HCT116 (cell line): ENCODE measurements around the gene PWWP2B. TPM values are rescaled to one million over a fixed set of nuclear protein-coding genes. Genes with fewer than 3 reads are reported as not detected.

ENCODE experiments used
- ATAC-seq: fragments of 200-7000 bp; cut with Tn5 transposase; 2 replicates; pipeline ENCODE4 v1.9.1; 2020; ENCODE audit warnings: mild to moderate bottlenecking, moderate library complexity
- BruUV-seq: library from RNA; stranded (reverse); fragments of 400-500 nt; replicated peaks from 2 replicates; lab custom pipeline; 2021; lab: Mats Ljungman, UMichigan
- CTCF ChIA-PET: fragments of 300-600 bp; sonication (Branson Sonifier 250); formaldehyde crosslinking; loops from one replicate; lab custom pipeline; 2021; ENCODE audit warnings: antibody characterized with exemption; lab: Charles Lee
- POLR2A ChIA-PET: fragments of 300-600, 350-600 bp; sonication (Branson Sonifier 250); formaldehyde crosslinking; loops from one replicate; lab custom pipeline; 2021; ENCODE audit warnings: antibody characterized with exemption; lab: Charles Lee
- RAD21 ChIA-PET, 2 experiments: fragments of 300-600 bp; sonication (Branson Sonifier 250); formaldehyde crosslinking; loops; one replicate each; lab custom pipeline; 2023; ENCODE audit warnings: low total read pairs in 2 of 2; ENCODE audit not compliant: uncharacterized antibody in 2 of 2, unreplicated experiment in 2 of 2, low non-redundant PET in 1 of 2; lab: Charles Lee
- DNase-seq: peaks from one replicate; pipeline ENCODE4 v3.0.0-alpha.2; 2010; ENCODE audit warnings: low read depth, low spot score
- H2AFZ ChIP-seq: fragments of 200-600 bp; shearing (Covaris generic), sonication (generic); 2 replicates; pipeline ENCODE4 v1.6.1; 2017; ENCODE audit warnings: low read depth, mixed run types, mixed read lengths, antibody characterized with exemption, low read length; ENCODE audit not compliant: poor library complexity, severe bottlenecking
- H3K27ac ChIP-seq: 2 replicates; pipeline ENCODE4 v1.5.1; 2012; ENCODE audit warnings: low read depth, low read length
- H3K27me3 ChIP-seq: fragments of 200-600 bp; sonication (generic); 2 replicates; pipeline ENCODE4 v1.6.1; 2016; ENCODE audit warnings: mixed run types, low read length, mixed read lengths; ENCODE audit not compliant: insufficient read depth
- H3K36me3 ChIP-seq, 2 experiments: fragments of 200-500 bp in 1 of 2; fragments of 200-600 bp in 1 of 2; sonication (Bioruptor generic) in 1 of 2; sonication (generic) in 1 of 2; 2 replicates each; pipeline versions ENCODE4 v1.5.1 to v1.6.1; 2014 to 2016; ENCODE audit warnings: low read length in 2 of 2, inconsistent platforms in 1 of 2, mixed read lengths in 1 of 2, mixed run types in 1 of 2; ENCODE audit not compliant: insufficient read depth in 2 of 2, control insufficient read depth in 1 of 2
- H3K4me1 ChIP-seq, 2 experiments: fragments of 200-600 bp in 1 of 2; sonication (generic) in 1 of 2; 2 replicates each; pipeline versions ENCODE4 v1.5.1 to v1.6.1; 2012 to 2017; ENCODE audit warnings: low read length in 2 of 2, inconsistent platforms in 1 of 2, mild to moderate bottlenecking in 1 of 2, mixed read lengths in 1 of 2, mixed run types in 1 of 2, moderate library complexity in 1 of 2; ENCODE audit not compliant: insufficient read depth in 2 of 2, control insufficient read depth in 1 of 2
- H3K4me2 ChIP-seq: fragments of 200-600 bp; sonication (generic); 2 replicates; pipeline ENCODE4 v1.6.1; 2017; ENCODE audit warnings: mixed run types, low read length, mixed read lengths
- H3K4me3 ChIP-seq, 2 experiments: fragments of 200-600 bp in 1 of 2; sonication (generic) in 1 of 2; replicated peaks in 1 of 2; 2 replicates each; pipeline ENCODE4 v1.5.1; 2011 to 2016; ENCODE audit warnings: low read length in 2 of 2, control low read depth in 1 of 2, low read depth in 1 of 2, mild to moderate bottlenecking in 1 of 2, mixed read lengths in 1 of 2, mixed run types in 1 of 2
- H3K79me2 ChIP-seq: fragments of 200-600 bp; sonication (generic); 2 replicates; pipeline ENCODE4 v1.6.1; 2017; ENCODE audit warnings: mild to moderate bottlenecking, mixed run types, low read length, moderate library complexity, mixed read lengths; ENCODE audit not compliant: insufficient read depth
- H3K9ac ChIP-seq: fragments of 200-600 bp; sonication (generic); 2 replicates; pipeline ENCODE4 v1.6.1; 2016; ENCODE audit warnings: low read length, mixed read lengths
- H3K9me2 ChIP-seq: fragments of 200-600 bp; sonication (generic), shearing (Covaris generic); 2 replicates; pipeline ENCODE4 v1.6.1; 2017; ENCODE audit warnings: mixed run types, mild to moderate bottlenecking, moderate library complexity; ENCODE audit not compliant: insufficient read depth
- H3K9me3 ChIP-seq, 2 experiments: fragments of 200-500 bp in 1 of 2; fragments of 200-600 bp in 1 of 2; sonication (Bioruptor generic) in 1 of 2; sonication (generic) in 1 of 2; 2 replicates each; pipeline ENCODE4 v1.6.1; 2014 to 2017; ENCODE audit warnings: low read length in 2 of 2, mixed read lengths in 2 of 2, inconsistent platforms in 1 of 2, low read depth in 1 of 2, mild to moderate bottlenecking in 1 of 2, mixed run types in 1 of 2, moderate library complexity in 1 of 2; ENCODE audit not compliant: control insufficient read depth in 1 of 2, insufficient read depth in 1 of 2
- H4K20me1 ChIP-seq: fragments of 200-600 bp; sonication (generic), shearing (Covaris generic); 2 replicates; pipeline ENCODE4 v1.6.1; 2017; ENCODE audit warnings: mixed run types, mild to moderate bottlenecking, moderate library complexity; ENCODE audit not compliant: insufficient read depth
- CBX3 ChIP-seq: IDR thresholded peaks from 2 replicates; pipeline ENCODE4 v1.6.1; 2012; ENCODE audit warnings: low read depth
- CEBPB ChIP-seq: IDR thresholded peaks from 2 replicates; pipeline ENCODE4 v1.6.1; 2012; ENCODE audit warnings: low read depth
- EGR1 ChIP-seq: IDR thresholded peaks from 2 replicates; pipeline ENCODE4 v1.6.1; 2012; ENCODE audit warnings: low read depth
- EZH2 ChIP-seq: fragments of 200-600 bp; sonication (generic); IDR thresholded peaks from 2 replicates; pipeline ENCODE4 v1.6.1; 2017; ENCODE audit warnings: antibody characterized with exemption, mixed run types
- EZH2phosphoT487 ChIP-seq: fragments of 200-600 bp; IDR thresholded peaks from 2 replicates; pipeline ENCODE4 v1.6.1; 2018; ENCODE audit warnings: antibody characterized with exemption, borderline replicate concordance
- FOSL1 ChIP-seq: IDR thresholded peaks from 2 replicates; pipeline ENCODE4 v1.6.1; 2012; ENCODE audit warnings: low read depth
- JUND ChIP-seq: IDR thresholded peaks from 2 replicates; pipeline ENCODE4 v1.6.1; 2012
- POLR2A ChIP-seq: IDR thresholded peaks from 2 replicates; pipeline ENCODE4 v1.7.0; 2011; ENCODE audit warnings: borderline replicate concordance; ENCODE audit not compliant: insufficient read depth, insufficient read length; ENCODE audit errors: extremely low read depth
- POLR2AphosphoS5 ChIP-seq: IDR thresholded peaks from 2 replicates; pipeline ENCODE4 v1.6.1; 2011; ENCODE audit warnings: mild to moderate bottlenecking, low read depth, low read length, moderate library complexity
- RAD21 ChIP-seq: IDR thresholded peaks from 2 replicates; pipeline ENCODE4 v1.6.1; 2012; ENCODE audit warnings: low read depth, mild to moderate bottlenecking
- SIN3A ChIP-seq: IDR thresholded peaks from 2 replicates; pipeline ENCODE4 v1.6.1; 2012; ENCODE audit warnings: low read depth
- SP1 ChIP-seq: IDR thresholded peaks from 2 replicates; pipeline ENCODE4 v1.6.1; 2012; ENCODE audit warnings: low read depth
- SRF ChIP-seq: IDR thresholded peaks from 2 replicates; pipeline ENCODE4 v1.6.1; 2012; ENCODE audit warnings: low read depth
- TCF7L2 ChIP-seq: IDR thresholded peaks from 2 replicates; pipeline ENCODE4 v1.7.0; 2011; ENCODE audit warnings: borderline replicate concordance, inconsistent platforms; ENCODE audit not compliant: insufficient read depth, insufficient read length; ENCODE audit errors: extremely low read depth
- YY1 ChIP-seq: IDR thresholded peaks from 2 replicates; pipeline ENCODE4 v1.6.1; 2011; ENCODE audit warnings: low read length, low read depth, moderate library complexity, mild to moderate bottlenecking; ENCODE audit not compliant: insufficient replicate concordance; ENCODE audit errors: extremely low read depth
- ZFX ChIP-seq: fragments of 450-650 bp; IDR thresholded peaks from 2 replicates; pipeline ENCODE4 v1.6.1; 2017
- ZNF274 ChIP-seq: fragments of 200-500 bp; sonication (Bioruptor generic); IDR thresholded peaks from 2 replicates; pipeline ENCODE4 v1.6.1; 2014; ENCODE audit warnings: mild to moderate bottlenecking, low read depth, low read length, inconsistent platforms
- intact Hi-C: fragments of 100-400 bp; cut with micrococcal nuclease; formaldehyde crosslinking; loops from 2 replicates; pipeline ENCODE4 v1.10.0; 2022
- total RNA-seq: library from RNA; stranded (reverse); gene quantifications from one replicate; pipeline ENCODE4 v1.2.1, GENCODE V29; 2021; ENCODE audit not compliant: unreplicated experiment
- TF ChIP-seq, protein P1 (sequence below): IDR thresholded peaks from 2 replicates; pipeline ENCODE4 v1.6.1; 2012
- TF ChIP-seq, protein P2 (sequence below), 3 experiments: fragments of 200-600 bp in 1 of 3; sonication (generic) in 1 of 3; IDR thresholded peaks in 2 of 3; conservative IDR thresholded peaks in 1 of 3; 2 replicates each; pipeline ENCODE4 v1.5.1; 2012 to 2017; ENCODE audit warnings: low read depth in 2 of 3, low read length in 2 of 3, antibody characterized with exemption in 1 of 3, borderline replicate concordance in 1 of 3, control low read depth in 1 of 3, mild to moderate bottlenecking in 1 of 3, mixed read lengths in 1 of 3, mixed run types in 1 of 3, moderate library complexity in 1 of 3; ENCODE audit not compliant: insufficient read depth in 1 of 3

PWWP2B gene
- total RNA-seq, 1 experiment from 2014 or later = 13.9 TPM

DNA sequence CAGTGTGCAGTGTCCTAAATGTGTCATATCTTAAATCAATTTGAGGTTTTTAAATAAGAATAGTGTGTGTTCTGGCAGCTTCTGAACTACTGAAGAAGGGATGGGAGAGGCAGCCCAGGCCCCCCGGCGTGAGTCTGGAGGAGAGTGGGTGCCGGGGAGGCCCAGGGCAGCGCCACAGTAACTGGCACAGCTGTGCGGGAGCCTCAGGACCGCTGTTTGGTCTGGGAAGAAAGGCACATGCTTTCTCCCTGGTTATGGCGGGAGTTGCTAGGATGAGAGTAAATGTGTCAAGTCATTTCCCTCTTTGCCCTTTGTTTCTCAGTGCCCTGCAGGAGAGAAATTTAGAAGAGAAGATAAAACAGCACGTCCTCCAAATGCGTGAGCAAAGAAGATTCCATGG lies 31.9 kb upstream of the PWWP2B start:
- no peaks in the 10 kb centered on the region for H3K9me2 ChIP-seq
- TF ChIP-seq JUND (no peak), ZFX (no peak), EGR1 (no peak), EZH2 (no peak), ZNF274 (no peak), CEBPB (no peak), POLR2A (no peak), CBX3 (no peak)
- POLR2A ChIA-PET = no interaction called here
- no peaks in the 10 kb centered on the region for H3K9me3 ChIP-seq
- H3K4me1 ChIP-seq = no peaks in the 10 kb centered on the region
- ATAC-seq (no peak), DNase-seq (no peak)
- no peak overlapping the region for H3K9ac ChIP-seq
- H3K4me2 ChIP-seq = no peak overlapping the region
- H4K20me1 ChIP-seq = no peaks in the 10 kb centered on the region
- no TSS peak for BruUV-seq
- no peak overlapping the region for H3K27ac ChIP-seq
- no peaks in the 10 kb centered on the region for H3K79me2 ChIP-seq
- H3K36me3 ChIP-seq = no peaks in the 10 kb centered on the region
- intact Hi-C loops = no loop called here
- H3K27me3 ChIP-seq = no peaks in the 10 kb centered on the region
- RAD21 ChIA-PET = no interaction called here
- no peak overlapping the region for H2AFZ ChIP-seq
- H3K4me3 ChIP-seq = no peak overlapping the region
- CTCF ChIA-PET = no interaction called here

DNA sequence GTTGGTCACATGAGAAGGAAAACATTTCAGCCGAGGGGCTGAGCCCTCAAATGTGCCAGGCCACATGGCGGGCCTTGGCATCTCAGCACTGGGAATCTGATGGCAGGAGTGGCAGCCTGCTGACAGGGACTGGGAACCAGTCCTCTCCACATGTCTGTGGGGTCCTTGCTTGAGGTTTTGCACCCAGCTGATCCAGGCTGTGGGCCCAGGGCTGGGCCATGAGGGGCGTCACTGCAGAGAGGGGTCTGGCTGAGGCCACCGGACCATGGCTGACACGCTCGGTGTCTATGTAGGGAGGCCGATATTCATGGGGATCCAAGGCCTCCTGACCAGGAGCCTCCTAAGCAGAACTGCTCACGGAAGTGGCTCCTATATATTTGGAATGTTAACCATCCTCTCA lies 31.0 kb upstream of the PWWP2B start:
- Histone ChIP-seq H3K27me3 (no peaks in the 10 kb centered on the region), H3K36me3 (no peaks in the 10 kb centered on the region), H3K9me3 (no peaks in the 10 kb centered on the region), H3K9me2 (no peaks in the 10 kb centered on the region), H4K20me1 (no peaks in the 10 kb centered on the region), H3K79me2 (no peaks in the 10 kb centered on the region), H2AFZ (no peak overlapping the region), H3K27ac (no peak overlapping the region), H3K4me2 (no peak overlapping the region), H3K4me1 (no peaks in the 10 kb centered on the region; a peak in 1 of 4 replicates), H3K4me3 (no peak overlapping the region), H3K9ac (no peak overlapping the region)
- ChIA-PET POLR2A (no interaction called here), CTCF (no interaction called here), RAD21 (no interaction called here)
- TF ChIP-seq EZH2phosphoT487 (no peak), ZNF274 (no peak), SP1 (no peak), ZFX (no peak), POLR2A (no peak), RAD21 (no peak), YY1 (no peak), JUND (no peak), CEBPB (no peak), SRF (no peak), POLR2AphosphoS5 (no peak), TCF7L2 (no peak), SIN3A (no peak), CBX3 (no peak), EGR1 (no peak), EZH2 (no peak), FOSL1 (no peak)
- TF ChIP-seq, protein P1, sequence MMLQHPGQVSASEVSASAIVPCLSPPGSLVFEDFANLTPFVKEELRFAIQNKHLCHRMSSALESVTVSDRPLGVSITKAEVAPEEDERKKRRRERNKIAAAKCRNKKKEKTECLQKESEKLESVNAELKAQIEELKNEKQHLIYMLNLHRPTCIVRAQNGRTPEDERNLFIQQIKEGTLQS = no peak
- TF ChIP-seq, protein P2, sequence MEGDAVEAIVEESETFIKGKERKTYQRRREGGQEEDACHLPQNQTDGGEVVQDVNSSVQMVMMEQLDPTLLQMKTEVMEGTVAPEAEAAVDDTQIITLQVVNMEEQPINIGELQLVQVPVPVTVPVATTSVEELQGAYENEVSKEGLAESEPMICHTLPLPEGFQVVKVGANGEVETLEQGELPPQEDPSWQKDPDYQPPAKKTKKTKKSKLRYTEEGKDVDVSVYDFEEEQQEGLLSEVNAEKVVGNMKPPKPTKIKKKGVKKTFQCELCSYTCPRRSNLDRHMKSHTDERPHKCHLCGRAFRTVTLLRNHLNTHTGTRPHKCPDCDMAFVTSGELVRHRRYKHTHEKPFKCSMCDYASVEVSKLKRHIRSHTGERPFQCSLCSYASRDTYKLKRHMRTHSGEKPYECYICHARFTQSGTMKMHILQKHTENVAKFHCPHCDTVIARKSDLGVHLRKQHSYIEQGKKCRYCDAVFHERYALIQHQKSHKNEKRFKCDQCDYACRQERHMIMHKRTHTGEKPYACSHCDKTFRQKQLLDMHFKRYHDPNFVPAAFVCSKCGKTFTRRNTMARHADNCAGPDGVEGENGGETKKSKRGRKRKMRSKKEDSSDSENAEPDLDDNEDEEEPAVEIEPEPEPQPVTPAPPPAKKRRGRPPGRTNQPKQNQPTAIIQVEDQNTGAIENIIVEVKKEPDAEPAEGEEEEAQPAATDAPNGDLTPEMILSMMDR (IDR thresholded peaks at IDR 0.05 in 2 of 3, conservative IDR thresholded peaks at IDR 0.05 in 1 of 3; ENCODE audit: borderline replicate concordance in 1 of 3, insufficient read depth in 1 of 3, low read depth in 2 of 3, low read length in 2 of 3) = no peak
- no TSS peak for BruUV-seq
- intact Hi-C loops = no loop called here
- ATAC-seq (no peak), DNase-seq (no peak)
